ENCODE measurements around the gene RABGAP1.

The RABGAP1 gene

GRCh38 chr9:123131258-123131657, 190.4 kb downstream of the RABGAP1 start:
- TF ChIP-seq CTCF (IDR thresholded peaks at IDR 0.05; ENCODE audit: low read depth, low read length): no peak
- no peak for DNase-seq (ENCODE audit: extremely low read depth, low read depth)

DNA sequence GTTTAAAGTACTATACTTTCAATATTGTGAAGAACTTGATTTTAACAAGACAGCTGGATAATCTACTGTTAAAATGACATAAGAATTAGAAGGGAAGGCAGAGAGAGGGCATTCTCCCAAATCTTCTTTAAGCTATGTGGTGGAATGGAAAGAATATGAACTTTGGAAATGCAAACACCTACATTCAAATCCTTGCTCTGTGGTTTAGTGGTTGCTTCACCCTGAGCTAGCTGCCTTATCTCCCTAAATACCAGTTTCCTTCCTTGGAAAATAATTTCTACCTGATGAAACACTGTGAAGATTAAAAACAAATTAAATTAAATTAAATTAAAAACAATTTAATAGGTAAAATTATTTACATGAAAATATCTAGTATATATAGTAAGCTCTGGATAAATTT, 191.2 kb downstream of the RABGAP1 start:
- no peak for DNase-seq (ENCODE audit: extremely low read depth, low read depth)

DNA sequence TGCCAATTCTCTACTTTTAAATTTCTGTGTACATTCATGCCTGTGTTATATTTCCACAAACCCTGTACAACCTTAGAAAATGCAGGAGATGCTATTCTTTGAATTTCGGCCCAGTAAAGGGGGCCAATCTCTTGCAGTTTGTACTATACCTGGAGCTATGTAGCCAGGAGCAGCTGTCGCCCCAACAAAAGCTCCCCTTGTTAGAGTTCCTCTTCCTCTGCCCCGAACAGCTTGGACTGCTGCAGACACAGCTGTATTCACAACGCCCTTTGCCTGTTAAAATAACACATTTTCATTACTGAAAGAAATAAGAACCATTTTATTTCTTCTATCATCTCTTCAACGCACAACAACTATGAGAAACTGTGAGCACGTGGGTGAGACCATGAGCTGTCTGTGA, 191.9 kb downstream of the RABGAP1 start:
- no peak for DNase-seq (ENCODE audit: extremely low read depth, low read depth)
- TF ChIP-seq CTCF (IDR thresholded peaks at IDR 0.05; ENCODE audit: low read depth, low read length): no peak

More for the DNA sequence above, 191.2 kb downstream of the RABGAP1 start:
- TF ChIP-seq CTCF (IDR thresholded peaks at IDR 0.05; ENCODE audit: low read depth, low read length): no peak

DNA sequence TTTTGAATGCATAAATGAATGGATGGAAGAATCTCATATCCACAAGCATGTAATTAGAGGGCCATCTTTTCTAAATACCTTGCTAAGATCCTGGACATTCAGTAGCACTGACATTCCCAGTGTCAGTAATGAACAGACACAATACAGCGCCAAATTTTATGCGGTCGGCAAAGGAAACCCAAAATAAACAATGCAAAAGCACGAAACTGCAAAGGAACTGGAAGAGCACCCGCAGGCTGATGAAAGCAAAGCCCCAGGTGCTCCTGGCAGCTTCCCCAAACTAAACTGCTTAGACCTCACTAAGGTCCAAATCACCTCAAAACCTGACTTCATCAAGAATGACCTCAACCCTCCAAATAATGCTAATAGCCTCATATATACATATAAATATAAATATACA, 194.6 kb downstream of the RABGAP1 start:
- DNase-seq (ENCODE audit: extremely low read depth, low read depth): no peak
- no peak for TF ChIP-seq CTCF (IDR thresholded peaks at IDR 0.05; ENCODE audit: low read depth, low read length)

GRCh38 chr9:123138163-123138562, 197.3 kb downstream of the RABGAP1 start:
- no peak for TF ChIP-seq CTCF (IDR thresholded peaks at IDR 0.05; ENCODE audit: low read depth, low read length)
- no peak for DNase-seq (ENCODE audit: extremely low read depth, low read depth)

- no peak for TF ChIP-seq CTCF (IDR thresholded peaks at IDR 0.05; ENCODE audit: low read depth, low read length)
- DNase-seq (ENCODE audit: extremely low read depth, low read depth): no peak
These were observed 208.2 kb downstream of the RABGAP1 start for GRCh38 chr9:123149067-123149466.

DNA sequence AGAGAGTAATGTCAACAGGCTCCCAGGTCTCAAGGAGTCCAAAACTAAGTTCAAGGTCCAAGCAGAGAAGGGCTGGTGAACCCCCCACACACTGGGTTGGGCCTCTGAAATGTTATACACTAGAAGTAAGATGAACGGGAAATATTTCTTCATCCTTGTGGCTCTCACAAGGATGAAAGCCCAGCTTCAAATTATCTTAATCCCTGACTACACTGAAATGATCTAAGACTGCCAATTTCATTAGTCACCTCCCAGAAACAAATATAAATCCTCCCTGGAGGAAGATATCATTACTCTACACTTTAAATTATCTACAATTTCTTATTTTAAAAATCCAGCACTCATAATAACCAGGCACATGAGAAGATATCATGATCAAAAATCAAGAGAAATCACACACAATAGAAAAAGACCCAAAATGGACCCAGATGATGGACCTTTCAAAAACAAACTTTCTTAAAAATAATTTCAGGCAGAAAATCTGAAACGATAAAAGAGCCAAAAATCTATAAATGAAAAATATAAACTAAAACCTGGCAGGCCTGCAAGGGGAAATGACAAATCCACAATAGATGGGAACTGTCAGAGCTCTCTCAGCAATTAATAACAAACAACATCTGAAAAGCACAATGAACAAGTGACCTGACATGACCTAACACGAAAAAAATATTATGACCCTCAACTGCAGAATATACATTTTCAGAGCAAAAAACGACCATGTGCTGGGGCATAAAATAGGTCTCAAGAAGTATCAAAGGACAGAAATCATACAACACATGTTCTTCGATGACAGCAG, 210.1 kb downstream of the RABGAP1 start:
- no peak for DNase-seq (ENCODE audit: extremely low read depth, low read depth)

More for the DNA sequence above, 210.1 kb downstream of the RABGAP1 start:
- TF ChIP-seq CTCF (IDR thresholded peaks at IDR 0.05; ENCODE audit: low read depth, low read length): no peak

All from AG09319 (cell line).